NCI-H1048 (cell line): ENCODE measurements around the gene ZCCHC14.

ENCODE experiments used
- DNase-seq: peaks from one replicate; lab custom pipeline; 2025; lab: John Stamatoyannopoulos, UW

Gene ZCCHC14

GRCh38 chr16:87492721-87493607 lies at the start of gene ZCCHC14:
TSS of gene ZCCHC14 (minus strand) at chr16:87493024. CDS start at chr16:87492238, 786 bp downstream.
- peak; percentile 86 for DNase-seq

DNA sequence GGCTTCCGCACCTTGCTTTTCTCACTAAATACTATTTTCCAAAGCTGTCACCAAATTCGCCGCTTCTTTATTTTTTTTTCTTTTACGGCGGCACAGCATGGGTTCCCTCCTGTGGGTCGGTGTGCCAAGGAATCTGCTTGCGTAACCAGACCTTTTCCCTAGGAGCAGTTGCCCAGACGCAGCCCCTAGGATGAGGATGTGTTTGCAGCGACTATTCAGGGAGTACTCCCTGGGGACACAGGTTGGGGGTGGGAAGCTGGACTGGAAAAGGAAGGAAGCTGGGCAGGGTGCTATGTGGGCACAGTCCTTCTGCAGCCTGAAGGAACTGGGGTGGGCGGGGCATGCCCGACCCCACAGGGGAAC lies 49.0 kb upstream of the ZCCHC14 start:
- no peak for DNase-seq

GRCh38 chr16:87541147-87541871 lies 48.5 kb upstream of the ZCCHC14 start:
- no peak for DNase-seq

DNA sequence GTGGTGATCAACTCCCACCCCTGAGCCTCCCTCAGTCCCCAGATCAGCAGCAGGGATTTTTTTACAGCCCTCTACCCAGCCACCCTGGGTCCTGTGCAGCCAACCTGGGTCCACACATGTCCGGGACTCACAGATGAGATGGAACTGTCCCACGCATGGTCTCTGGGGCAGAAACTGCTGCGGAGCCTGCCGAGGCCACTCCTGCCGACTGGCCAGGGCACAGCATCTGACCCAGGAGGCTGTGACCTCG lies 48.0 kb upstream of the ZCCHC14 start:
- DNase-seq = no peak

DNA sequence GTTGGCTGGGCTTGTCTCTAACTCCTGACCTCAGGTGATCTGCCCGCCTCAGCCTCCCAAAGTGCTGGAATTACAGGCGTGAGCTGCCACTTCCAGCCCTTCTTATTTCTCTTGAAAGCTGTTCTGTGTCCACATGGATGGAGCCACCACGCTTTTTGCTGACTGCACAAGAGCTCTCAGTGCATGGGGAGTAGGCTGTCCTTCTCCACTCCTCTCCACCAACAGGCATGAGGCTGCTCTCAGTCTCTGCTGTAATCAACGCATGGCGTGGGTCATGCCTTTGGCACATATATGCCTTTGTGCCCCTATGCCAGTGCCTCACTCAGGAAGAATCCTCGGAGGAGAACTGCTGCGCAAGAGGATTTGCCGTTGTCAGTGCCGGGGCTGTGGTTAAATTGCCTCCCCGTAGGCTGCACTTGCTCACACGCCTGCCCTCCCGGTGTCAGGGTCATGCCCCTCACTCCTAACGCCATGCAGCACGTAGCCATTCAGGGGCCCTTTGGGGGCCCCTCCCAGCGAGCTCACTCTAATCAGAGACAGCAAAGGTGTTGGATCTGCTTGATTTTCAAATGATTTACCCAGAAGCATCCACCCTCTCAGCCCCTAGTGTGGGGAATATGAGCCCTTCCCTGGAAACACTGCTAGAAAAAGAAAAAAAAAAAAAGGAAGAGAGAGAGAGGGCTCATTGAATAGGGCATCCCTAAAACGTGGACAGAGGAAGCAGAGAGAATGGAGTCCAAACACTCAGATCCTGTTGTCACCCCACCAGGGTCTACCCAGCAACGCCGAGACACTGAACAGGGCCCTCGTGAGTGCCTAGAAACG lies 47.5 kb upstream of the ZCCHC14 start:
- no peak for DNase-seq

- no peak for DNase-seq
Observed at GRCh38 chr16:87539113-87539512, 46.3 kb upstream of the ZCCHC14 start.

GRCh38 chr16:87538594-87538993 lies 45.8 kb upstream of the ZCCHC14 start:
- DNase-seq = no peak

- no peak for DNase-seq
Observed at GRCh38 chr16:87538160-87538559, 45.3 kb upstream of the ZCCHC14 start.

- no peak for DNase-seq
Observed at GRCh38 chr16:87536795-87537142, 43.9 kb upstream of the ZCCHC14 start.

DNA sequence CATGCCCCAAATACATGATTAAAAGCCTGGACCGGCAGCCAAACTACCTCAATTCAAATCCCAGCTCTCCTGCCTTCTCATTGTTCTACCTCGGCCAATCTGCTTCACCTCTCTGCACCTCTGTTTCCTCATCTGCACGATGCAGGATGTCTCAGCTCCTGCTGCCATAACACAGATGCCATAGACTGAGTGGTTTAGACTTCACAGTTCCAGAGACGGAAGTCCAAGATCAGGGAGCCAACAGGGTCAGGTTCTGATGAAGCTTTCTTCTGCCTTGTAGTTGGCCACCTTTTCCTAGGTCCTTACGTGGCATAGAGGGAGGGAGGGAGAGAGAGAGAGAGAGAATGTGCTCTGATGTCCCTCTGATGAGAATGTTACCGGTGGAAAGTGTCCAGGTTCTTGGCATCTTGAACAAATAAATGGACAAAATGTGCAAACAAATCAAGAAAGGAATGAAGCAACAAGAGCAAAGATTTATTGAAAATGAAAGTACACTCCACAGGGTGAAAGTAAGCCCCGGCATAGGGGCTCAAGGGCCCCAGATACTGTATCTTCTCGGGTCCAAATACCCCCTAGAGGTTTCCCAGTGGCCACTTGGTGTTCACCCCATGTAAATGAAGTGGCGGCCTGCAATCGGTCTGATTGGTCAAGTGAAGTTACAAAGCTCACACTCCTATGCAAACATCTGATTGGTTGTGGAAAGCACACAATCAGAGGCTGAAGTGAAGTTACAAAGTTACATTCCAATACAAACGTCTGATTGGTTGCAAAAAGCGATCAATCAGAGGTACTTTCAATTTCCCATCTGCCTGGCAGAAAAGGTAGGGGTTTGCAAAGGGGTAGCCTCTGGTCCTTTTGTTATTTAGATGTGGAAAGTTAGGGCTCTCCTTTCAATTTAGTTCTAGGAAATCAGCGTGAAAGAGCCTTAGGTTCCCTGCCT lies 43.3 kb upstream of the ZCCHC14 start:
- DNase-seq = no peak

GRCh38 chr16:87535457-87535854 lies 42.6 kb upstream of the ZCCHC14 start:
- DNase-seq = no peak

GRCh38 chr16:87534751-87535150 lies 41.9 kb upstream of the ZCCHC14 start:
- DNase-seq = no peak

- DNase-seq = no peak
Observed at GRCh38 chr16:87534030-87534653, 41.3 kb upstream of the ZCCHC14 start.

DNA sequence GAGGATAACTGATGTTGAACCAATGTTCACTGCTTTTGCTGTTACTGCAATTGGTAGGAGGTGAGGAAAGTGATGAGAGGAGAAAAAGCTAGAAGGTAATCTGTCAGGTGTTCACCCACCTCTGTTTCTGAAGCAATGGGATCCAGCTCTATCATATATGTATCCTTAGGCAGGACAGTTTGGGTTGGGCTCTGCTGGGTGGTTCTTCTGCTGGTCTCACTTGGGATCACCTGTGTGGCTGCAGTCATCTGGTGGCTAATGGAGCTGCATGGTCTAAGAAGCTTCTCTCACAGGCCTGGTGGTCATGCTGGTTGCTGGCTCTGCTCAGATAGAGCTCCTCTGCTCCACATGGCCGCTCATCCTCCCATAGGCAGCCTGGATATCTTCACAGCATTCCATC lies 40.2 kb upstream of the ZCCHC14 start:
- no peak for DNase-seq

DNA sequence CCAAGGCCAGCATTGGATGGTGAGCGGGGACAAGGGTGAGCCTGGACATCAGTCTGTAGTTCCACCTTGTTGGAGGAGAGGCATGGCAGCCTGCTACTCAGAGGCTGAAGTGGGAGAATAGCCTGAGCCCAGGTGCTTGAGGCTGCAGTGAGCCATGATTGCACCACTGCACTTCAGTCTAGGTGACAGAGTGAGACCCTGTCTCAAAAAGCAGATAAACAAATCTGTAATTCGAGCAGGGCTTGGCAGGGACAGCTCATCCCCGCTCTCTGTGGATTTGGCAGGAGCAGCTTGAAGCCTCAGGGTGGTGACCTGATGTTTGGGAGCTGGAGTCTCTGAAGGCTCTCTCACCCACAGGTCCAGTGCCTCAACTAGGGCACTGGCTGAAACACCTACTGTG lies 38.6 kb upstream of the ZCCHC14 start:
- DNase-seq = no peak

DNA sequence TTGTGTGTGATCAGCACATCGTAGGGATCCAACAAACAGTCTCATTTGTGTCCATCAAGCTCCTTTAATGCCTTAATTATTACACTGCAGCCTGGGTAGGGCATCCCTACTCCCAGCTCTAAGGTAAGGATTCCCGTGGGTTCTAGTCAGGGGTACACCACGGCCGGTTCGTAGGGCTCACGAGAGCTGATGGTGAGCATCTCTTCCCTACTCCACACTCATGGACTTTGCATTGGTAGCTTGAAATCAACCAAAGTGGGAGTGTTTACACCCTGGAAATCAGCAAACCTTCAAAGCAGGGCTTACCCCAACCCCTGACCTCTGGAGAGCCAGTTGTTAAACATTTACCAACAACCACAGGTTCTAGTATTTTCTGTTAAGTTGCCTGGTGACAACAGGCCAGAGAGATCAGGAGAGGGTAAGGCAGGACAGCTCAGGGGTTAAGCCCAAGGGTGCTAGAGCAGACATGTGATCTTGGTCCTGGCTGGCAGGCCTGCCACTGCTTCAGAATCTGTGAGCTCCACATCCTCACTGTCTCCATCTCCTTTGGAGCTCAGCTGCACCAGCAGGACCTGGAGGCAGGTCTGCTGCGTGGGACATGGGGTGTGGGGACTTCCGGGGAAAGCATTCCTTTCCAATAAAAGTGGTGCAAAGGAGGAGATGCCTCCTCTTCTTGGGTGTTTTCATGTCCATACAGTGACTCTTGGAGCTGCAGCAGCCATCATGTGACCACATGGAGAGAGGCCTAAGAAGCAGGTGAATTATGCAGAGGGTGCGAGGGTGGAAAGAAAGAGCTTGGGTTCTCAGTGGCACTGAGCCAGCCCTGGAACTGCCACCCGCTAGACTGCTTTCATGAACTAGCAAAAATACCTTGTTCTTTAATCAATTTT lies 36.1 kb upstream of the ZCCHC14 start:
- DNase-seq = no peak

- no peak for DNase-seq
Observed at GRCh38 chr16:87527055-87527724, 34.4 kb upstream of the ZCCHC14 start.

DNA sequence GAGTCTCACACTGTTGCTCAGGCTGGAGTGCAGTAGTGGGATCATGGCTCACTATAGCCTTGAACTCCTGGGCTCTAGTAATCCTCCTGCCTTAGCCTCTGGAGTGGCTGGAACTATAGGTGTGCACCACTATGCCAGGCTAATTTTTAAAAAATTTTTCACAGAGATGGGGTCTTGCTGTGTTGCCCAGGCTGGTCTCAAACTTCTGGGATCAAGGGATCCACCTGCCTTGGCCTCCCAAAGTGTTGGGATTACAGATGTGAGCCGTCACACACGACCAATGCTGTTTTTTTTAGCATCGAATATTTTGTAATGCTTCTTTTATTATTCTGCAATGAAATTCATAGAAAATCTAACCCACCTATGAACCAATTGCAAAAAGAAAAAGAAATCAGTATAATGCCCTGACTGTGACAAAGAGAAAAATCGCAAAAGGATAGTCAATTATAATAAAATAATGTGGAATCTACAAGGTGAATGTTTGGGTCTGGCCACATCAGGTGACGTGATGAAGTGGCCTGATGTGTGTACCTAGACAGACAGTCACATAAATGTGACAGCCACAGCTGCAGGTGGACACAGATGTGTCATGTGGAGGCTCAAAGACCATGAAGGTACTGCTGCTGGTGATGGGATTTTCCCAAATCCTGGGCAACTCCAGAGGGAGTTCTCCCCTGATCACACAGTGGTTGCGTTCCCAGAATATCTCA lies 33.6 kb upstream of the ZCCHC14 start:
- DNase-seq = no peak

GRCh38 chr16:87525352-87525751 lies 32.5 kb upstream of the ZCCHC14 start:
- no peak for DNase-seq
